GM13976 (cell line): Measurements from ENCODE around the gene KLC4.
"Not testable (repeated sequence)": the region's sequence is repeated elsewhere in the genome, so short reads cannot be mapped to it uniquely, and the experiment has no call there.

Experiments used
- DNase-seq: peaks from one replicate; pipeline ENCODE4 v3.0.0; 2012; ENCODE audit warnings: low spot score
- CTCF ChIP-seq: IDR thresholded peaks from 2 replicates; pipeline ENCODE4 v1.5.1; 2012; ENCODE audit warnings: borderline replicate concordance, mild to moderate bottlenecking; ENCODE audit not compliant: insufficient read depth; ENCODE audit errors: extremely low read depth, missing control alignments, control extremely low read depth
- in situ Hi-C: fragments of 300-500 bp; cut with MboI; formaldehyde crosslinking; loops from one replicate; pipeline ENCODE4 v1.12.0; 2022; ENCODE audit warnings: low sequenced_read_pairs, mixed read lengths, inconsistent platforms; ENCODE audit not compliant: unreplicated experiment

KLC4 gene

GRCh38 chr6:43076464-43077332 is 17.3 kb downstream of the KLC4 start:
- TF ChIP-seq CTCF: no peak
- in situ Hi-C loops: no loop called here
- DNase-seq: no peak

GRCh38 chr6:43077333-43077809 is 17.9 kb downstream of the KLC4 start:
- TF ChIP-seq CTCF: no peak
- DNase-seq: no peak
- in situ Hi-C loops: no loop called here

- in situ Hi-C loops: no loop called here
- no peak for TF ChIP-seq CTCF
- no peak for DNase-seq
Measured at GRCh38 chr6:43077981-43078511, 18.6 kb downstream of the KLC4 start.

- no peak for TF ChIP-seq CTCF
- in situ Hi-C loops: no loop called here
- DNase-seq: no peak
Measured at GRCh38 chr6:43078691-43079090, 19.3 kb downstream of the KLC4 start.

- no peak for DNase-seq
- in situ Hi-C loops: no loop called here
- TF ChIP-seq CTCF: no peak
Measured at GRCh38 chr6:43081043-43081442, 21.6 kb downstream of the KLC4 start.

- DNase-seq, in situ Hi-C loops: not testable (repeated sequence)
Measured at GRCh38 chr6:43081922-43082321, 22.5 kb downstream of the KLC4 start.

GRCh38 chr6:43082806-43083655 is 23.6 kb downstream of the KLC4 start:
- in situ Hi-C loops: no loop called here
- no peak for DNase-seq
- TF ChIP-seq CTCF: no peak
